ENCODE measurements around the gene LGI4. TPM values are rescaled to one million over a fixed set of nuclear protein-coding genes. Genes with fewer than 3 reads are reported as not detected.
A peak's percentile ranks its signal among the peaks of the same experiment; 100 is the strongest.

The LGI4 gene
- total and polyA plus RNA-seq, 8 donors = 3.1 to 40.0 (median 13.4) TPM

DNA sequence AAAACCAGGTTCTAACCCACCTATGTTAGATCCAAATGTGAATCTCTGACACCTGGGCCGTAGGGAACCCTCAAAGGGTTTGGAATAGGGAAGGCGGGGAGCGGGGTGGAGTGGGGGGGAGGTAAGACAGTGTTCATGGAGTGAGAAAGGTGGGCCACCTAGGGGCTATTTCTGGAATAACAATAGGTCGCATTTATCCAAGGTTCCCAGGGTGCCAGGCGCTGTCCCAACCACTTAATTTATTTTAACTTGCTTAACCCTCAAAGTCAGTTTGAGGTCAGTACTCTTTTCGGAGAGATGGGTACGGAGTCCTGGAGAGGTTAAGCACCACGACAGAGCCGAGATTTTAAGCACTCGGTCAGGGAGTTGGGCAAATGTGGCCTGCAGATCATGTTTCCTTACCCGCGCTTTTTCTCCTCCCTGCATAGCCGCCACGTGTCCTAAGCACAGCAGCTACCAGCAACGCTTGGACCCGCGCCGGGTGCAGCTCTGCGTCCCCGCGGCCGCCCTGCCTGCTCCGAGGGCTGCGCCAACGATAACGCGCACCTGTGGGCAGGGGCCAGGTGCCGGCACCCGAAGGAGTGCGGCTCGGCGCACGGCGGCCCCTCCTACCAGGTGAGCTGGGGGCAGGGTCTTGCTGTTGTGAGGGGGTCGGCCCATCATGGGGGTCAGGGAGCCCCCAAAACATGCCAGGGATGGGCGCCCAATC is 44.2 kb downstream of the LGI4 start:
- Histone ChIP-seq H3K4me3 (peak overlapping the region; percentile 16 to 28 (median 19)), H3K4me1 (peaks cover 7 to 15% (median 11%) of the 10 kb centered on the region in 4 donors), H3K9me3 (no peaks in the 10 kb centered on the region), H3K36me3 (no peaks in the 10 kb centered on the region), H3K27ac (peak overlapping the region in 2 of 5 donors; percentile 42 to 43), H3K27me3 (peaks cover 0 to 18% (median 4%) of the 10 kb centered on the region in 3 donors)
- intact Hi-C loops (cut with DNase I; ENCODE audit: low total_unique reads) = no loop called here
- TF ChIP-seq POLR2A (IDR thresholded peaks at IDR 0.05) = no peak
- TF ChIP-seq, protein P1, sequence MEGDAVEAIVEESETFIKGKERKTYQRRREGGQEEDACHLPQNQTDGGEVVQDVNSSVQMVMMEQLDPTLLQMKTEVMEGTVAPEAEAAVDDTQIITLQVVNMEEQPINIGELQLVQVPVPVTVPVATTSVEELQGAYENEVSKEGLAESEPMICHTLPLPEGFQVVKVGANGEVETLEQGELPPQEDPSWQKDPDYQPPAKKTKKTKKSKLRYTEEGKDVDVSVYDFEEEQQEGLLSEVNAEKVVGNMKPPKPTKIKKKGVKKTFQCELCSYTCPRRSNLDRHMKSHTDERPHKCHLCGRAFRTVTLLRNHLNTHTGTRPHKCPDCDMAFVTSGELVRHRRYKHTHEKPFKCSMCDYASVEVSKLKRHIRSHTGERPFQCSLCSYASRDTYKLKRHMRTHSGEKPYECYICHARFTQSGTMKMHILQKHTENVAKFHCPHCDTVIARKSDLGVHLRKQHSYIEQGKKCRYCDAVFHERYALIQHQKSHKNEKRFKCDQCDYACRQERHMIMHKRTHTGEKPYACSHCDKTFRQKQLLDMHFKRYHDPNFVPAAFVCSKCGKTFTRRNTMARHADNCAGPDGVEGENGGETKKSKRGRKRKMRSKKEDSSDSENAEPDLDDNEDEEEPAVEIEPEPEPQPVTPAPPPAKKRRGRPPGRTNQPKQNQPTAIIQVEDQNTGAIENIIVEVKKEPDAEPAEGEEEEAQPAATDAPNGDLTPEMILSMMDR (IDR thresholded peaks at IDR 0.05) = peak in 5 of 7 experiments; percentile 46 to 76 (median 59)
- 3 to 11% (median 7%) methylated on average over 10 to 36 of the region's 36 CpGs for WGBS, 5 donors
- peak; percentile 69 to 88 for DNase-seq

DNA sequence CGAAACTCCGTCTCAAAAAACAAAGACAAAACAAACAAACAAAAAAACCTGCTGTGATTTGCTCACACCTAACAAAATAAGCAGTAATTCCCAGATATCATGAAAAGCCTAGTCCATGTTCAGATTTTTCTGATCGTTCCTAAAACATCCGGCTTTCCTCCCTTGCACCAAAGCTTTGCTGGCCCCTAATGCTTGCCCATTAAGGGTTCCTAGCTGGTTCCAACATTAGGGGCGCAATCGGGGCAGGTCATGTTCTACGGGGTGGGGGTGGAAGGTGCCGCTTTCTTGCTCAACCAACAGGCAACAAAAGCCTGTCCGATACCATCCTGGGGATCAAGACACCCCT is 44.7 kb downstream of the LGI4 start:
- Histone ChIP-seq H3K4me3 (peak overlapping the region in 2 of 4 donors; percentile 18 to 28), H3K36me3 (no peaks in the 10 kb centered on the region), H3K27me3 (peaks cover 0 to 18% (median 4%) of the 10 kb centered on the region in 3 donors), H3K9me3 (no peaks in the 10 kb centered on the region), H3K27ac (peak overlapping the region in 1 of 5 donors; percentile 43), H3K4me1 (peaks cover 7 to 15% (median 11%) of the 10 kb centered on the region in 4 donors)
- TF ChIP-seq POLR2A (IDR thresholded peaks at IDR 0.05) = no peak
- DNase-seq = no peak
- WGBS, 5 donors = 21 to 40% (median 24%) methylated on average over 9 of the region's 9 CpGs
- intact Hi-C loops (cut with DNase I; ENCODE audit: low total_unique reads) = no loop called here

DNA sequence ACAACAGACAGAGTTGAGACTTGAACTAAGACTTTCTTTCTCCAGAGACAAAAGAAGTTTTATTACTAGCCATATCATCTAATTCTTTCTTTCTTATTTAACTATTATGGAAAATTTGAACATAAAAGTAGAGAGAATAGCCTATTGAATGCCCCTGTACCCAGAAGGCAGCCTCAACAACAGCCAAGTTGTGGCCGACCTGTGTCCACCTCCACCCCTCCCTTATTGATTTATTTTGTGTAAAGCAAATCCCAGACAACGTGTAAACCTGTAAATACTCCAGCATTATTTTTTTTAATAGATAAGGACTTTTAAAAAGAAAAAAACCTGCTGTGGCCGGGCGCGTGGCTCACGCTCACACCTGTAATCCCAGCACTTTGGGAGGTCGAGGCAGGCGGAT is 45.3 kb downstream of the LGI4 start:
- Histone ChIP-seq H3K27ac (no peak overlapping the region), H3K36me3 (no peaks in the 10 kb centered on the region), H3K4me1 (peaks cover 7 to 15% (median 11%) of the 10 kb centered on the region in 4 donors), H3K4me3 (no peak overlapping the region), H3K27me3 (peaks cover 0 to 18% (median 4%) of the 10 kb centered on the region in 3 donors), H3K9me3 (no peaks in the 10 kb centered on the region)
- intact Hi-C loops (cut with DNase I; ENCODE audit: low total_unique reads) = no loop called here
- TF ChIP-seq, protein P1 (IDR thresholded peaks at IDR 0.05) = no peak
- TF ChIP-seq POLR2AphosphoS5 (IDR thresholded peaks at IDR 0.05) = no peak
- no peak for TF ChIP-seq POLR2A (IDR thresholded peaks at IDR 0.05)
- no peak for TF ChIP-seq EP300 (IDR thresholded peaks at IDR 0.05)
- no peak for DNase-seq
- 60 to 72% (median 67%) methylated on average over 8 of the region's 8 CpGs for WGBS, 5 donors

DNA sequence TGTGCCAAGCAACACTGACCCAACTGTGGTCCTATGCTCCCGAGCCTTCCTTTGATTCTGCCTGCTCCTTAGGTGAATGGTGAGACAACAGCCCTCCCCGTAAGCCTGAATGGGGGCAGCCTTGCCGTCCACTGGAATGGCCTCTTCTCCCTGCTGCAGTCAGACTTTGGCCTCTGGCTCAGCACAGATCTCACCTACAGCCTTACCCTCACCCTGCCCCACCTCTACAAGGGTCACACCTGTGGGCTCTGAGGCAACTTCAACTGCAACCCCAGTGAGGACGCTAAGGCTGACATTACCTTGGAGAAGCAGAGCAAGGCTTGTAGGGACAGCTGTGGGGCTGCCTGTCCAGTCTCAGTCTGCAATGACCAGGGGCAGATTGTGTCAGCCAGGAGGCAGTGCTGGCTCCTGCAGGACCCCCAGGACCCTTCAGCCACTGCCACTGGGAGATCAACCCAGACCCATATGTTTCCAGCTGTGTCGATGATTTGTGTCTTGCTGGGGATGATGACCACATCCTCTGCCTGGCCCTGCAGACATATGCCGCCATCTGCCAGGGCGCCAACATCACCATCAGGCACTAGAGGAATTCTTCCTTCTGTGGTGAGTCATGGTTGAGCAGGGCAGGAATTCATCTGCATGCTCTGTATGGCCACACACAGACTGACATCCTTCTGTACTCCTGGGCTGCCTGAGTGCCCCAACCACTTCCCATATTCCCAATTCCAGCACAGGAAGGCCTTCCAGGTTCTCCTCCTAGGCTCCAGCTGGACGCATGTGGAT is 46.5 kb downstream of the LGI4 start:
- Histone ChIP-seq H3K4me1 (peaks cover 7 to 15% (median 11%) of the 10 kb centered on the region in 4 donors), H3K36me3 (no peaks in the 10 kb centered on the region), H3K4me3 (no peak overlapping the region), H3K27ac (no peak overlapping the region), H3K9me3 (no peaks in the 10 kb centered on the region), H3K27me3 (peaks cover 0 to 18% (median 4%) of the 10 kb centered on the region in 3 donors)
- intact Hi-C loops (cut with DNase I; ENCODE audit: low total_unique reads) = no loop called here
- WGBS, 5 donors = 73 to 84% (median 81%) methylated on average over 7 to 8 of the region's 8 CpGs
- no peak for TF ChIP-seq EP300 (IDR thresholded peaks at IDR 0.05)
- TF ChIP-seq, protein P1 (IDR thresholded peaks at IDR 0.05) = no peak
- no peak for TF ChIP-seq POLR2AphosphoS5 (IDR thresholded peaks at IDR 0.05)
- TF ChIP-seq POLR2A (IDR thresholded peaks at IDR 0.05) = no peak
- DNase-seq = peak in 1 of 2 donors; percentile 36
